ENCODE measurements around the gene SMCHD1.

The SMCHD1 gene

GRCh38 chr18:2655178-2655953, at the start of gene SMCHD1:
TSS of gene SMCHD1 (plus strand) at chr18:2655726. CDS start at chr18:2656076, 350 bp downstream.
- peak; percentile 67 for DNase-seq

GRCh38 chr18:2606335-2606734, 49.2 kb upstream of the SMCHD1 start:
- no peak for DNase-seq

GRCh38 chr18:2609604-2610003, 45.9 kb upstream of the SMCHD1 start:
- DNase-seq, result no peak

GRCh38 chr18:2610549-2610948, 45.0 kb upstream of the SMCHD1 start:
- no peak for DNase-seq

- DNase-seq, result no peak
Measured at GRCh38 chr18:2612996-2613395, 42.5 kb upstream of the SMCHD1 start.

GRCh38 chr18:2617401-2617998, 38.0 kb upstream of the SMCHD1 start:
- no peak for DNase-seq

- no peak for DNase-seq
Measured at GRCh38 chr18:2618009-2618408, 37.5 kb upstream of the SMCHD1 start.

- no peak for DNase-seq
Measured at GRCh38 chr18:2625217-2625616, 30.3 kb upstream of the SMCHD1 start.

GRCh38 chr18:2627821-2628276, 27.7 kb upstream of the SMCHD1 start:
- no peak for DNase-seq

- DNase-seq, result no peak
Measured at GRCh38 chr18:2629003-2629402, 26.5 kb upstream of the SMCHD1 start.

GRCh38 chr18:2635586-2635985, 19.9 kb upstream of the SMCHD1 start:
- DNase-seq, result no peak

- no peak for DNase-seq
Measured at GRCh38 chr18:2636126-2636631, 19.3 kb upstream of the SMCHD1 start.

GRCh38 chr18:2641638-2642037, 13.9 kb upstream of the SMCHD1 start:
- no peak for DNase-seq

GRCh38 chr18:2642771-2643170, 12.8 kb upstream of the SMCHD1 start:
- DNase-seq, result no peak

- no peak for DNase-seq
Measured at GRCh38 chr18:2644535-2644934, 11.0 kb upstream of the SMCHD1 start.

GRCh38 chr18:2651981-2652380, 3.5 kb upstream of the SMCHD1 start:
- no peak for DNase-seq

GRCh38 chr18:2653467-2653866, 2.1 kb upstream of the SMCHD1 start:
- no peak for DNase-seq

- DNase-seq, result no peak
Measured at GRCh38 chr18:2654169-2654927, 1.2 kb upstream of the SMCHD1 start.

- no peak for DNase-seq
Measured at GRCh38 chr18:2654928-2655177, 673 bp upstream of the SMCHD1 start.

GRCh38 chr18:2655954-2656236, 369 bp downstream of the SMCHD1 start:
- DNase-seq, result no peak

GRCh38 chr18:2656237-2656980, 883 bp downstream of the SMCHD1 start:
- DNase-seq, result no peak

GRCh38 chr18:2656981-2657512, 1.5 kb downstream of the SMCHD1 start:
- no peak for DNase-seq

- no peak for DNase-seq
Measured at GRCh38 chr18:2657788-2658458, 2.4 kb downstream of the SMCHD1 start.
